Rectal smooth muscle tissue (tissue), 1 donor: ENCODE measurements around the gene IVNS1ABP.
A peak's percentile ranks its signal among the peaks of the same experiment; 100 is the strongest.
"Not testable (repeated sequence)": the region's sequence is repeated elsewhere in the genome, so short reads cannot be mapped to it uniquely, and the experiment has no call there.

Source experiments
- H3K27ac ChIP-seq: one replicate; pipeline ENCODE4 v1.7.0; 2013; ENCODE audit warnings: low read depth, low read length, inconsistent platforms
- H3K27me3 ChIP-seq: one replicate; pipeline ENCODE4 v1.7.0; 2013; ENCODE audit warnings: low read length; ENCODE audit not compliant: control insufficient read depth, insufficient read depth
- H3K36me3 ChIP-seq: one replicate; pipeline ENCODE4 v1.7.0; 2013; ENCODE audit warnings: low read length; ENCODE audit not compliant: control insufficient read depth, insufficient read depth
- H3K4me1 ChIP-seq: one replicate; pipeline ENCODE4 v1.7.0; 2013; ENCODE audit warnings: low read length; ENCODE audit not compliant: control insufficient read depth, insufficient read depth
- H3K4me3 ChIP-seq: one replicate; pipeline ENCODE4 v1.7.0; 2013; ENCODE audit warnings: low read length
- H3K9ac ChIP-seq: one replicate; pipeline ENCODE4 v1.7.0; 2013; ENCODE audit warnings: low read length

The IVNS1ABP gene

DNA sequence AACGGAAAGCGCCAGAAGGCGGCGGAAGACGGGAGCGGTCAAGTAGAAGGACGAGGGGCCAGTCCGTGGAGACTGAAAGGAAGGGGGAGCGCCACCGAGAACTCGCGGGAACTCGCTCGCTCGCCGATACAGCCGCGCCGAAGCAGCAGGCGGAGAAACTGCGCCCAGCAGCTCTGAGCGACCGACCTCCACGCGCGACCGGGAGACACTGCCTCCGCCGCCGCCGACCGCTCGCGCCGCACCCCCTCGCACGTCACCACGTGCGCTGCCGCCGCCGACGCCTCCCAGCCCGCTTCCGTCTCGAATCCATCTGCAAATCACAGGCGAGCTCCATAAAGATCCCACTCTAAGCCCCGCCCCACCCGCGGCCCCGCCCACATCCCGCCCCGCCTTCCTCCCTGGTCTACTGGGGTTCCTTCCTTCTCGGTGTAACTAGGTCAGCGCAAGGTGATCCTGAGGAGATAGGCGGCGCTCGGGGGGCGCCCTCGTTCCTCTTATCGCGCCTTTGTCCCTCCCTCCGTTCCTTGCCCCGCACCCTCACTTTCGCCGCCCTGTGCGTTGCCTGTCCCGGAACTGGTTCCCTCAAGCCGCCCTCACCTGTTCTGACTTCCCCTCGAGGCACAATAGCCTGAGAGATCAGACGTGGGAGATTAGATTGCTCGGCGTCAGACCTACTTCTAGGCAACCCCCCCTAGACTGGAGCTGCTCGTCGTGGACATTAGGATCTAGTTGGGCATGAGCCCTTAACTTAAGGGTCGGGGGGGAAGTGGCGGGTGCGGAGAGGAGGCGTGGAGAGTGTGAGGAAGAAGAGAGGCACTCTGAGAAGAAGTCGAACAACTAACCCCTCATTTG, at the start of gene IVNS1ABP:
TSS of gene IVNS1ABP (minus strand) at position 210 of the 852 bp plus-strand sequence. CDS start 7,750 bp downstream, outside the sequence.
- H3K4me3 ChIP-seq = peak within 1 kb of the TSS; percentile 97
- no peaks in the 10 kb centered on the region for H3K27me3 ChIP-seq
- H3K27ac ChIP-seq = peak within 1 kb of the TSS; percentile 86
- no peaks in the 10 kb centered on the region for H3K36me3 ChIP-seq
- H3K4me1 ChIP-seq = peaks cover 11% of the 10 kb centered on the region
- peak within 1 kb of the TSS; percentile 98 for H3K9ac ChIP-seq

DNA sequence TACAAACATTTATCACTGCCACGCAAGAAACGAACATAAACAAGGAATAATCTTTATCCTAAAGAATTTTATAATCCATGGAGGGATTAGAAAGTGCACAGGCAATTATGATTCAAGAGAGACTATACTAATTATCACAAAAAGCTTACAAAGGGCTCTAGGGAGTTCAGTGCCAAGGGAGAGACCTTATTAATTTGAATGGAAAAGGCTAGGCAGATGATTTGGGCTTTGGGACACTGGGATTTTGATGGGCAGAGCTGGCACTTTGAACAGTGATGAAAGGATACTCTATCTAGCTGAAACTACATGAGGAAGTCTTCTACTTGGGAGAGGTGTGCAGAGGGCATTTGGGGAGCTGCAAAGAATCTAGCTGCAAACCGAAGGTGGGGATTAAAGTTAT, 48.9 kb upstream of the IVNS1ABP start:
- no peaks in the 10 kb centered on the region for H3K4me1 ChIP-seq
- H3K9ac ChIP-seq = no peak overlapping the region
- no peaks in the 10 kb centered on the region for H3K27me3 ChIP-seq
- no peak overlapping the region for H3K4me3 ChIP-seq
- H3K36me3 ChIP-seq = no peaks in the 10 kb centered on the region
- H3K27ac ChIP-seq = no peak overlapping the region

DNA sequence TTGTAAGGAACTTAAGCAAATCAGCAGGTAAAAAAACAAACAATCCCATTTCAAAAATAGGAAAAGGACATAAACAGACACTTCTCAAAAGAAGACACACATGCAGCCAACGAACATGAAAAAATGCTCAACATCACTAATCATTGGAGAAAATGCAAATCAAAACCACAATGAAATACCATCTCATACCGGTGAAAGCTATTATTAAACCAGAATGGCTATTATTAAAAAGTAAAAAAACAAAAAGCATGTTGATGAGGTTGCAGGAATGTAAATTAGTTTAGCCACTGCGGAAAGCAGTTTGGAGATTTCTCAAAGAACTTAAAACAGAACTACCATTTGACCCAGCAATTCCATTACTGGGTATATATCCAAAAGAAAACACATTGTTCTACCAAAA, 47.5 kb upstream of the IVNS1ABP start:
- not testable (repeated sequence) for H3K9ac ChIP-seq, H3K27ac ChIP-seq, H3K4me1 ChIP-seq, H3K36me3 ChIP-seq, H3K27me3 ChIP-seq, H3K4me3 ChIP-seq

DNA sequence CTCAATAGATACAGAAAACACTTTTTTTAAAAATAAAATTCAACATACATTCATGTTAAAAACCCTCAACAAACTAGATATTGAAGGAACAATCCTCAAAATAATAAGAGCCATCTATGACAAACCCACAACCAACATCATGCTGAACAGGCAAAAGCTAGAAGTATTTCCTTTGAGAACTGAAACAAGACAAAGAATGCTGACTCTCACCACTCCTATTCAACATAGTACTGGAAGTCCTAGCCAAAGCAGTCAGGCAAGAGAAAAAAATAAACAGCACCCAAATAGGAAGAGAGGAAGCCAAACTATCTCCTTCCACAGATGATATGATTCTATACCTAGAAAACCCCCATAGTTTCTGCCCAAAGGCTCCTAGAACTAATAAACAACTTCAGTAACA, 46.2 kb upstream of the IVNS1ABP start:
- no peaks in the 10 kb centered on the region for H3K36me3 ChIP-seq
- no peaks in the 10 kb centered on the region for H3K4me1 ChIP-seq
- H3K4me3 ChIP-seq = no peak overlapping the region
- H3K9ac ChIP-seq = no peak overlapping the region
- no peaks in the 10 kb centered on the region for H3K27me3 ChIP-seq
- H3K27ac ChIP-seq = no peak overlapping the region

DNA sequence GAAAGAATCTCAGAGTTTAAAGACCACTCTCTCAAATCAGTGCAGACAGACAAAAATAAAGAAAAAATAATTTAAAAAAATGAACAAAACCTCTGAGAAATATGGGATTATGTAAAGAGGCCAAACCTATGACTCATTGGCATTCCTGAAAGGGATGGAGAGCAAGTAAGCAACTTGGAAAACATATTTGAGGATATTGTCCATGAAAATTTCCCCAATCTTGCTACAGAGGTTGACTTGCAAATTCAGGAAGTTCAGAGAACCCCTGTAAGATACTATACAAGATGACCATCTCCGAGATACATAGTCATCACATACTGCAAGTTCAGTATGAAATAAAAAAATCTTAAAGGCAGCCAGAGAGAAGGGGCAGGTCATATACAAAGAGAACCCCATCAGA, 43.7 kb upstream of the IVNS1ABP start:
- H3K36me3 ChIP-seq = no peaks in the 10 kb centered on the region
- H3K4me3 ChIP-seq = no peak overlapping the region
- H3K27me3 ChIP-seq = no peaks in the 10 kb centered on the region
- H3K27ac ChIP-seq = no peak overlapping the region
- no peaks in the 10 kb centered on the region for H3K4me1 ChIP-seq
- no peak overlapping the region for H3K9ac ChIP-seq

DNA sequence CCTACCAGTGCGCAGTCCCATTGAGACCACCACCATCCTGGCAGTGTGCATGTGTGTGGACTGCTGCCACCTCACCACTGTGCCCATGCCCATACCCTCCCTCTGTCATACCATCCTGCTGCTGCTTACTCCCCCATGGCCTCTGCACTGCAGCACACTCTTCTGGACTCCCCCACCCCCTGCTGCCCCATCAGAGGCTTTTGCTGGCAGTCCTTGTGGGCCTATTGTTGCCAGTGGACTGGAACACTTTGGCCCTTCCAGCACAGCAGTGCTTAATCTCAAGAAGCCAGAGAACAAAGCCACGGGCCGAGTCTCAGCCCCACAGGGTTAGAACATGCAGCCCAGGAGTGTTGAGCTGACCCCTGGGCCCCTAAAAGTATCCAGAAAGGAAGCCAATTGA, 41.9 kb upstream of the IVNS1ABP start:
- no peak overlapping the region for H3K9ac ChIP-seq
- no peaks in the 10 kb centered on the region for H3K4me1 ChIP-seq
- no peaks in the 10 kb centered on the region for H3K27me3 ChIP-seq
- no peak overlapping the region for H3K4me3 ChIP-seq
- no peak overlapping the region for H3K27ac ChIP-seq
- no peaks in the 10 kb centered on the region for H3K36me3 ChIP-seq

DNA sequence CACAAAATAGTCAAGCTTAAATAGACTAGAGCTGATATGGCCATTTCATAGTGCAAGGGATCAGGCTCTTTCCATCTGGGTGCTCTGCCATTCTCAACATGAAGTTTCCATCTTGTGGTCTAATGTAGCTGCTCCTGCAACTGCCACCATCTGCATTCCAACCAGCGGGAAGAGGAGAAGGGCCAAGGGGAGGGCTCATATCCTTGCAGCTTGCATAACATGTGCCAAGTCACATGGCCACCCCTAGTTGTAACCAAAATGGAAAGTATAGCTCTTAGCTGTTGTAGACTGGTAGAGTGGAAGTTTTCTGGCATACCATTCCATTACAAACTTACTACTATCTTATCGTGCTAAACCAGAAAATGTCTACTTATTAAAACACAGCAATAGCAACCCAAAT, 38.9 kb upstream of the IVNS1ABP start:
- Histone ChIP-seq H3K27ac (no peak overlapping the region), H3K27me3 (no peaks in the 10 kb centered on the region), H3K4me3 (no peak overlapping the region), H3K4me1 (no peaks in the 10 kb centered on the region), H3K9ac (no peak overlapping the region), H3K36me3 (no peaks in the 10 kb centered on the region)

DNA sequence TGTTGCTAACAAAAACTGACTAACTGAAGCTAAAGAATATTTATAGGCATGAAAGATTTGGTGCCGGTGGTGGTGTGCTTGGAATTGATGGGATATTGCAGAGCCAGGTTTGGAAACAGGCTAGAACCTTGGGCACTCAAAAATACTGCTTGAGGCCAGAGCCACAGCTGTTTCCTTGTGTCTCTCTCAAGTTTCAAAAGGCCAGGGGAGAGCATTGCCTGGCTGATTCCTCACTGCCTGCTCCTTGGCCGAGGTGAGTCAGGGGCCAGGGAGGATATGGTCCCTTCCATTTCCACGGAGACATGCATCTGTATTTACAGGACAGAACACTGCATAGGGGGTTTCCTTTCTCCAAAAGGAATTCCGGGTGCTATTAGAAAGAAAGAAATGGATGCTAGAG, 36.1 kb upstream of the IVNS1ABP start:
- Histone ChIP-seq H3K27ac (no peak overlapping the region), H3K9ac (no peak overlapping the region), H3K4me1 (no peaks in the 10 kb centered on the region), H3K36me3 (no peaks in the 10 kb centered on the region), H3K27me3 (no peaks in the 10 kb centered on the region), H3K4me3 (no peak overlapping the region)

DNA sequence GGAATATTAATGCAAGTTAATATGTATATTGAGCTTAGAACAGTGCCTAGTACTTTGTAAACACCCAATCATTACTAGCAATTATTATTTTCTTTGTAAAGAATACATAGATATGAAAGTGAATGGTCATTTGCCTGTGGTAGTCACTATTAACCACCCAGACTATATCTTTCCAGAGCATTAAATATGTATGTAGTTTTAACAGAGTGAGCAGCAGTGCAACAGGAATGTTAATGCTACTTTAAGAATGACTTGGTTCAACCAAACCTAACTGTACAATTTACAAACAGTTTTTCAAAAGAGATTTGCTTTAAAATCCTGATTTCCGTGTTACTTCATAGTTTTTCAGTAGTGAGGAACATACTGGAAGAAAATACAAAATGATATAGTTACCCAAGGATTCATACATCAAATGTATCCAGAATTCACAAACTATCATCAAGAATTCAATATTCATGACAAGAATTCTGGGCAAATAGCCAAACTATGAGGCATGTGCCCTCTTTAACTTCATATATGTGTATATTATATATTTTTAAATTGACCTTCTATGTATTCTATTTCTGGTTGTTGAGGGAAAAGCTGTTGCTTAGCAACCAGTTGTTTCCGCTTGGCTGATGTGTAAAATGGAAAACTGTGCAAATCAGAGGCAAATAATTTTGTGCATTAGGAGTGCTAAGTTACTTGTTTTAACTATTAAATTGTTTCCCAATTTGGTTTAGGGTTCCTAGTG, 34.9 kb upstream of the IVNS1ABP start:
- H3K9ac ChIP-seq = no peak overlapping the region
- no peaks in the 10 kb centered on the region for H3K4me1 ChIP-seq
- H3K4me3 ChIP-seq = no peak overlapping the region
- no peaks in the 10 kb centered on the region for H3K36me3 ChIP-seq
- no peaks in the 10 kb centered on the region for H3K27me3 ChIP-seq
- no peak overlapping the region for H3K27ac ChIP-seq

DNA sequence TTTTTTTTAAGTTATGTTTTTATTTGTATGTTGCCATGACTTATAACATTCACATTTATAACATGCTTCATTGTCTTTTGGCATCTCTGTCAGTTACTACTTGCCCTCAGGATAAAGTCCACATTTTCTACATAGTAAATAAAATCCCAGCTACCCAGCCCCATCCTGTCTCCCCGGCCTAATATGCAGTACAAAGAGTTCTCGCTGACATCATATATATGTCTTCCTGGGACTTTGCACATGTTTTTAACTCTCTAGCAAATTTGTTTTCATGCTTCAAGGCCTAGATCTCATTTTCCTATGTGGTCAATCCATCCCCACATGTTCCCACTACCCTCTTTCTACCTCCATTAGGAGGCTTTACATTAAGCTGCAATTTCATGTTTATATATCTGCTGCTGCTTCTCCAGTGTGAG, 33.0 kb upstream of the IVNS1ABP start:
- Histone ChIP-seq H3K27ac (no peak overlapping the region), H3K9ac (no peak overlapping the region), H3K36me3 (no peaks in the 10 kb centered on the region), H3K27me3 (no peaks in the 10 kb centered on the region), H3K4me3 (no peak overlapping the region), H3K4me1 (no peaks in the 10 kb centered on the region)

DNA sequence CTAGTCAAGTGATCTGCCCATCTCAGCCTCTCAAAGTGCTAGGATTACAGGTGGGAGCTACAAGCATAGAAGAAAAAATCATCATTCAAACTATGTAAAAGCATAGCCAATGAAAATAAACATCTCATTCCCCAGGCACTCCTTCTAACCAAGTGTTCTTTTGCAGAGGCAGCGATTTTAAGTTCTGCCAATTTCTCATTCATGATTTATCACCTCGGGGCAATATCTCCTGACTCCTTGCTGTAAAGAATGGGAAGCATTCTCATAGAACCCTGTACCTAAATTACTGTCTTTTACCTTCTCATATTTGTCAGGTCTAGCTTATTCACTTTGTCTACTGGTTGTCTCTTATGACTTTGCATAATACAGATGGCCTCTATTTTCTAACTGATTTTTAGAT, 32.5 kb upstream of the IVNS1ABP start:
- Histone ChIP-seq H3K4me1 (no peaks in the 10 kb centered on the region), H3K4me3 (no peak overlapping the region), H3K9ac (no peak overlapping the region), H3K27me3 (no peaks in the 10 kb centered on the region), H3K36me3 (no peaks in the 10 kb centered on the region), H3K27ac (no peak overlapping the region)

DNA sequence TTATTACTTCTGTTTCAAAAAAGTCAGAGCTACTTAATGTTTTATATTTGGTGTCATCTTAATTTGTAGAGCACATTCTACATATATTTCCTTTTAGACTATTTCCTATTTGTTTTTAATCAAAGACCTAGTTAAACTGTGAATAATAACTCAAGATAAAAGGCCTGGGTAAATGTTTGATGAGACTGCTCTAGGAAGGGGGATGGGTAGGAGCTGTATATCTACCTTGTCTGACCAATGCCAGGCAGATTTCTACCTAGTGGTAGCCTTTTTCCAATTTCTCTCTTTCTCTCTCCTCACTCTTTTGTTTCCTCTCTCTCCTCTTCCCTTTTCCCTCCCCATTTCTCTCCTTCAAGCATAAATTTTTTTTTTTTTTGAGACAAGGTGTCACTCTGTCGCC, 31.9 kb upstream of the IVNS1ABP start:
- Histone ChIP-seq H3K4me1 (no peaks in the 10 kb centered on the region), H3K9ac (no peak overlapping the region), H3K36me3 (no peaks in the 10 kb centered on the region), H3K27me3 (no peaks in the 10 kb centered on the region), H3K4me3 (no peak overlapping the region), H3K27ac (no peak overlapping the region)

DNA sequence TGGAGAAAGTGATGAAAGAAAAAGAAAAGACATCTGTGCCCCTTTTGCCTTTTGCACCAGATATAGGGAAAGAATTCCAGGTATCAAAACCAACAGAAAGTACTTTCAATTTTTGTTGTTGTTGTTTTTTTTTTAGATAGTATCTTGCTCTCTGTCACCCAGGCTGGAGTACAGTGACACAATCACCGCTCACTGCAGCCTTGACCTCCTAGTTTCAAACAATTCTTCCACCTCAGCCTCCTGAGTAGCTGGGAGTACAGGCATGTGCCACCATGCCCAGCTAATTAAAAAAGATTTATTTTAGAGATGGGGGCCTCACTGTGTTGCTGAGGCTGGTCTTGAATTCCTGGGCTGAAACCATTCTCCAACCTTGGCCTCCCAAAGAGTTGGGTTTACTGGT, 31.3 kb upstream of the IVNS1ABP start:
- Histone ChIP-seq H3K4me3 (no peak overlapping the region), H3K27me3 (no peaks in the 10 kb centered on the region), H3K36me3 (no peaks in the 10 kb centered on the region), H3K27ac (no peak overlapping the region), H3K4me1 (no peaks in the 10 kb centered on the region), H3K9ac (no peak overlapping the region)
